Right lobe of liver (tissue), 6 donors: ENCODE results near the gene PADI4. TPM values are rescaled to one million over a fixed set of nuclear protein-coding genes. Genes with fewer than 3 reads are reported as not detected.

ENCODE experiments used
- ATAC-seq, 4 donors: fragments of 200-7000 bp; cut with Tn5 transposase; one replicate each; pipeline ENCODE4 v1.9.1; 2020; ENCODE audit warnings: mild to moderate bottlenecking in 4 of 4, moderate library complexity in 4 of 4
- DNase-seq, 3 donors: peaks; one replicate each; pipeline ENCODE4 v3.0.0-alpha.2; 2020
- H3K27ac ChIP-seq, 3 donors: fragments of 200-600 bp; one replicate each; pipeline ENCODE4 v1.8.0; 2022
- H3K27me3 ChIP-seq, 2 donors: fragments of 200-600 bp; one replicate each; pipeline ENCODE4 v1.8.0; 2022
- H3K36me3 ChIP-seq, 4 donors: fragments of 200-600 bp; sonication (generic) in 1 of 4; one replicate each; pipeline versions ENCODE4 v1.5.1 to v1.8.0; 2017 to 2022; ENCODE audit warnings: control low read depth in 1 of 4
- H3K4me1 ChIP-seq, 4 donors: fragments of 200-600 bp; sonication (generic) in 1 of 4; one replicate each; pipeline versions ENCODE4 v1.5.1 to v1.8.0; 2017 to 2022; ENCODE audit warnings: control low read depth in 1 of 4
- H3K4me3 ChIP-seq, 3 donors: fragments of 200-600 bp; one replicate each; pipeline ENCODE4 v1.8.0; 2022
- H3K9me3 ChIP-seq, 4 donors: fragments of 200-600 bp; sonication (generic) in 1 of 4; one replicate each; pipeline versions ENCODE4 v1.5.1 to v1.8.0; 2017 to 2022; ENCODE audit warnings: control low read depth in 1 of 4
- POLR2A ChIP-seq: fragments of 450-650 bp; IDR thresholded peaks from one replicate; pipeline ENCODE4 v1.6.1; 2017; ENCODE audit warnings: antibody characterized with exemption, mild to moderate bottlenecking
- WGBS: methylation state at CpG from one replicate; pipeline ENCODE4 v1.1.6; 2018; ENCODE audit warnings: low coverage, low lambda C conversion rate; ENCODE audit not compliant: insufficient coverage; ENCODE audit errors: missing lambda C conversion rate; 5-methylcytosine and 5-hydroxymethylcytosine counted together
- intact Hi-C, 2 donors: fragments of 100-400 bp; cut with DNase I; formaldehyde crosslinking; loops; one replicate each; pipeline versions ENCODE4 v1.11.2 to v1.14.1; 2022
- total RNA-seq, 6 experiments: library from RNA; depleted of rRNA in 2 of 6; stranded (reverse); fragments of >200 nt in 2 of 6; fragmentation: NEBNext Ultra II Directional in 3 of 6; extraction: Animal tissue kit (Norgen Biotek cat#: 25700) in 3 of 6; gene quantifications; one replicate each; pipeline versions ENCODE4 v1.1.0 to v1.2.4, GENCODE V29; 2016 to 2023
- TF ChIP-seq, protein P1 (sequence below), 4 donors: fragments of 200-600 bp in 3 of 4; fragments of 450-650 bp in 1 of 4; IDR thresholded peaks; one replicate each; pipeline versions ENCODE4 v1.5.1 to v1.8.0; 2016 to 2022; ENCODE audit warnings: antibody characterized with exemption in 4 of 4, mild to moderate bottlenecking in 2 of 4
- donor health status: DM: no; HTN: yes; CAD: no.
- donor health status: DM: no; HTN: no; CAD: no.
- donor health status: DM: no; HTN: no; CAD: no.
- donor health status: DM: no; HTN: yes; CAD: no.
- donor health status: DM: no; HTN: yes; CAD: no.

PADI4 gene
- total RNA-seq, 6 experiments from 2014 or later = 0.12 to 4.7 (median 1.4) TPM

DNA sequence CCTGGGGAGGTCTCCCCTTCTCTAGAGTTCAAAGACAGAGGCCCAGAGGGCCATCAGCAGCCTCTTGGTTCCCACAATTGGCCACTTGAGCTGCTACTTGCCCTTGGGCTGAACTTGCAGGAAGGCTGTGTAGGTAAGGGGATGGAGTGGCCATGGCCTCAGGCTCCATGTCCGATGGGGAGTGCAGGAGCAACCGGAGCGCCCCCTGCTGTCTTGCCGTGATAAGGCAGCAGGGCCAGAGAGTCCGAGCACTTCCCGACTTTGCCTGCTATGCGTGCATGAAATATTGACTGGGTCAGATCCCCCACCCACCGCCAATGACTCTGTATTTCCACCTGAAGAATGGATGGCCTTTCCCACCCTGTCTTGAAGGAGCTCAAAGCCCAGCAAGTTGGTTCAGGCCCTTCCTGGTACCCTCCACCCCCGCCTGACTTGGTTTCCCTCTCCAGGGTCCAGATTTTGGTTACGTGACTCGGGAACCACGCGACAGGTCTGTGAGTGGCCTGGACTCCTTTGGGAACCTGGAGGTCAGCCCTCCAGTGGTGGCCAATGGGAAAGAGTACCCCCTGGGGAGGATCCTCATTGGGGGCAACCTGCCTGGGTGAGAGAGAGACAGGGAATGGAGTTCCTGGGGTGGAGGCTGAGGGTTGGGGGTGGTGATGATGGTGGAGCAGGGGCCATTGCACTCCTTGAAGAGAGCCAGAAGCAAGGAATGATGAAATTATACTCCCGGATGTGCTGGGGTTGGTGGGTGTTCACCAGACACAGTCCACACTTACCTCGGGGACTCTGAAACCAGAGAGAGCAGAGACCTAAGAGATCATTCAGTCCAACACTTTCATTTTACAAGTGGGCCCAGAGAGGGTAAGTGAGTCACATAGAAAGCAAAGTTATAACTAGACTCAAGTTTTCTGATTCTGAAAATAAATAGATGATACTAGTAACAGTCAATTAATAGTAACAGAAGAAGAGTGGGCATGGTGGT is 33.5 kb upstream of the PADI4 start:
- Histone ChIP-seq H3K36me3 (no peaks in the 10 kb centered on the region), H3K27me3 (no peaks in the 10 kb centered on the region), H3K4me1 (no peaks in the 10 kb centered on the region), H3K9me3 (no peaks in the 10 kb centered on the region), H3K4me3 (no peak overlapping the region), H3K27ac (no peak overlapping the region)
- WGBS = 23% methylated on average over 10 of the region's 15 CpGs
- intact Hi-C loops = no loop called here
- DNase-seq (peak; percentile 62 to 73 (median 67)), ATAC-seq (peak; percentile 75 to 91 (median 80))
- TF ChIP-seq, protein P1, sequence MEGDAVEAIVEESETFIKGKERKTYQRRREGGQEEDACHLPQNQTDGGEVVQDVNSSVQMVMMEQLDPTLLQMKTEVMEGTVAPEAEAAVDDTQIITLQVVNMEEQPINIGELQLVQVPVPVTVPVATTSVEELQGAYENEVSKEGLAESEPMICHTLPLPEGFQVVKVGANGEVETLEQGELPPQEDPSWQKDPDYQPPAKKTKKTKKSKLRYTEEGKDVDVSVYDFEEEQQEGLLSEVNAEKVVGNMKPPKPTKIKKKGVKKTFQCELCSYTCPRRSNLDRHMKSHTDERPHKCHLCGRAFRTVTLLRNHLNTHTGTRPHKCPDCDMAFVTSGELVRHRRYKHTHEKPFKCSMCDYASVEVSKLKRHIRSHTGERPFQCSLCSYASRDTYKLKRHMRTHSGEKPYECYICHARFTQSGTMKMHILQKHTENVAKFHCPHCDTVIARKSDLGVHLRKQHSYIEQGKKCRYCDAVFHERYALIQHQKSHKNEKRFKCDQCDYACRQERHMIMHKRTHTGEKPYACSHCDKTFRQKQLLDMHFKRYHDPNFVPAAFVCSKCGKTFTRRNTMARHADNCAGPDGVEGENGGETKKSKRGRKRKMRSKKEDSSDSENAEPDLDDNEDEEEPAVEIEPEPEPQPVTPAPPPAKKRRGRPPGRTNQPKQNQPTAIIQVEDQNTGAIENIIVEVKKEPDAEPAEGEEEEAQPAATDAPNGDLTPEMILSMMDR (IDR thresholded peaks at IDR 0.05) = peak; percentile 60 to 69 (median 64)
- TF ChIP-seq POLR2A = no peak

DNA sequence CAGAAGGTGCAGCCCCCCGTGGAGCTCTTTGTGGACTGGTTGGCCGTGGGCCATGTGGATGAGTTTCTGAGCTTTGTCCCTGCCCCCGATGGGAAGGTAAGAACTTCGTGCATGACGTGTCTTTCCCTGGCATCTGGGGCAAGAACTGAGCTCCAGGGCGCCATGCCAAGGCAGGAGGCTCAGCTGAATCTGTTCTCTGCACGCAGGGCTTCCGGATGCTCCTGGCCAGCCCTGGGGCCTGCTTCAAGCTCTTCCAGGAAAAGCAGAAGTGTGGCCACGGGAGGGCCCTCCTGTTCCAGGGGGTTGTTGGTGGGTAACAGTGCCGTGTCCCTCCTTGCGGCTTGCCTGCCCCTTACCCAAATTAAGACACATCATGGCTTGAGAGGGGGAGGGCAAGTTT is 31.4 kb upstream of the PADI4 start:
- H3K9me3 ChIP-seq = no peaks in the 10 kb centered on the region
- TF ChIP-seq, protein P1 (IDR thresholded peaks at IDR 0.05) = no peak
- TF ChIP-seq POLR2A = no peak
- no peaks in the 10 kb centered on the region for H3K36me3 ChIP-seq
- no peaks in the 10 kb centered on the region for H3K27me3 ChIP-seq
- ATAC-seq (peak in 1 of 4 donors; percentile 37), DNase-seq (peak in 1 of 3 donors; percentile 42)
- intact Hi-C loops = no loop called here
- H3K4me1 ChIP-seq = no peaks in the 10 kb centered on the region
- no peak overlapping the region for H3K27ac ChIP-seq
- no peak overlapping the region for H3K4me3 ChIP-seq
- 25% methylated on average over 6 of the region's 11 CpGs for WGBS

DNA sequence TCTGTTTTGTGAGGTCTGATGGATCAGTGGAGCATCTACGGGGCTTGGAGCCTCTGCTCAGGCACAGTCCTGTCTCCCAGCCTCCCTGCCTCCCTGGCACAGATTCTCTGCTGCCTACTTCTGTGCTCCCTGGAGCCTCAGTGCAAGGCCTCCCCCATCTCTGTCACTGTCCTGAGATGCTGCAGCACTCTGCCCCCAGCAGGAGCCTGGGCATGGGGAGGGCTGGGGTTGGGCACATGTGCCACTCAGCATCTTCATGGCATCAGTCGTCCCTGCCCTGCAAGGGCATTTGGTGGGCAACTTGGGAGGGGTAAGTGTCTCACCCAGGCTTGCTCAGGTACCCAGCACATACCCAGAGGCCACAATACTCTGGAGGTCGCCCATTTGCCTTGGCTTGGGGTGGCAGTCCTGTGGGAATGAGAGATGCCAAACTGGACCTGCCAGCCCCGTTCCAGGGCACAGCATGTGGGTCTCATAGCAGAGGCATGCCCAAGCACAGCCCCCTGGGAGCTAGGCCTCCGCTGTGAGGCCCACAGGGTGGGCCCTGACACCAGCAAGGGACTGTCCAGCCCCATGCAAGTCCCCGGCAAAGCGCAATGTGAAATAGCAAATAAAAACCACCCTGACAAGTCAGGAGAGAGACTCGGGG is 30.4 kb upstream of the PADI4 start:
- Histone ChIP-seq H3K36me3 (no peaks in the 10 kb centered on the region), H3K4me1 (no peaks in the 10 kb centered on the region), H3K9me3 (no peaks in the 10 kb centered on the region), H3K27me3 (no peaks in the 10 kb centered on the region), H3K27ac (no peak overlapping the region), H3K4me3 (no peak overlapping the region)
- no peak for DNase-seq
- ATAC-seq = no peak
- TF ChIP-seq, protein P1 (IDR thresholded peaks at IDR 0.05) = no peak
- intact Hi-C loops = no loop called here
- WGBS = 38% methylated on average over 1 of the region's 8 CpGs

DNA sequence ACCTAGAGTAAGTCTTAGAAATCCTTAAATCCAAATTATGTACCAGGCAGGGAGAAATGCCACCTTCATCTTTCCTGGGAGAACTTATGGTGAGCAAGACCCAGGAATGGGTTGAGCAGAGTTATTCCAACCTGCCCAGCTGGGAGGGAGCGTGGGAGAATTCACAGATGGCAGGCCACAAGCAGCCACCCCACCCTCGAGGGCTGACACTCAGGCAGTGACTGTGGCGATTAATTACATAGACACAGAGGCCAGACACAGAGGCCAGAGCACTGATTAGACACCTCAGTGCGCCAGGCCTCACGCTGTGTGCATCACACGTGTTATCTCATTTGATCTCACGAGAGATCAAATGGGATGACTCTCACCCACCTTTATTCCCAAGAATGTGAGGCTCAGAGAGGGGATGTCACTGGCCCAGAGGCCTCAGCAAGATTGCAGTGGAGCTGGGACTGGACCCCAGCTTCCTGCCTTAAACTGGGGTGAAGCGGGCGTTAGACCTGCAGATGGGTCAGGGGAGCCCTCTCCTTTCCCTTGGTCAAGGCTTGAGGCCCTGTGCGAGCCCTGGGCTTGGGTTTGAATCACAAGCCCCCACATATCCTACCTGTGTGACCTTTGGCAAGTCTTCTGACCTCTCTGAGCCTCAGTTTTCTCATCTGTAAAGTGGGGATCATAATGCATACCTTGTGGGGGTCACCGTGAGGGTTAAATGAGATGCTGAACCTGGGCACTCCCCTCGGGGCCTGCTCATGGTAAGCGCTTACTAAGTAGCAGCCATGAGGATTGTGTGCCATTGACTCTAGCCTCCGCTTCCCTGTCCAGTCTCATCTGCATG is 28.8 kb upstream of the PADI4 start:
- DNase-seq (no peak), ATAC-seq (no peak)
- intact Hi-C loops = no loop called here
- no peaks in the 10 kb centered on the region for H3K9me3 ChIP-seq
- H3K36me3 ChIP-seq = no peaks in the 10 kb centered on the region
- no peaks in the 10 kb centered on the region for H3K27me3 ChIP-seq
- no peak for TF ChIP-seq POLR2A
- TF ChIP-seq, protein P1 (IDR thresholded peaks at IDR 0.05) = no peak
- H3K27ac ChIP-seq = no peak overlapping the region
- H3K4me3 ChIP-seq = no peak overlapping the region
- no peaks in the 10 kb centered on the region for H3K4me1 ChIP-seq
- WGBS = 73% methylated on average over 3 of the region's 14 CpGs
